Stimulated activated CD8-positive, alpha-beta memory T cell treated with anti-CD3 and anti-CD28 coated beads, Interleukin-12 subunit alpha, Interleukin-12 subunit beta, amount 100 ng/mL, for 24 hours (primary cell): Measurements from ENCODE around the gene FAM156A.
"Not testable (repeated sequence)": the region's sequence is repeated elsewhere in the genome, so short reads cannot be mapped to it uniquely, and the experiment has no call there.

Experiments
- DNase-seq: peaks from one replicate; pipeline ENCODE4 v3.0.0-alpha.2; 2020; ENCODE audit errors: extremely low read depth

FAM156A gene

DNA sequence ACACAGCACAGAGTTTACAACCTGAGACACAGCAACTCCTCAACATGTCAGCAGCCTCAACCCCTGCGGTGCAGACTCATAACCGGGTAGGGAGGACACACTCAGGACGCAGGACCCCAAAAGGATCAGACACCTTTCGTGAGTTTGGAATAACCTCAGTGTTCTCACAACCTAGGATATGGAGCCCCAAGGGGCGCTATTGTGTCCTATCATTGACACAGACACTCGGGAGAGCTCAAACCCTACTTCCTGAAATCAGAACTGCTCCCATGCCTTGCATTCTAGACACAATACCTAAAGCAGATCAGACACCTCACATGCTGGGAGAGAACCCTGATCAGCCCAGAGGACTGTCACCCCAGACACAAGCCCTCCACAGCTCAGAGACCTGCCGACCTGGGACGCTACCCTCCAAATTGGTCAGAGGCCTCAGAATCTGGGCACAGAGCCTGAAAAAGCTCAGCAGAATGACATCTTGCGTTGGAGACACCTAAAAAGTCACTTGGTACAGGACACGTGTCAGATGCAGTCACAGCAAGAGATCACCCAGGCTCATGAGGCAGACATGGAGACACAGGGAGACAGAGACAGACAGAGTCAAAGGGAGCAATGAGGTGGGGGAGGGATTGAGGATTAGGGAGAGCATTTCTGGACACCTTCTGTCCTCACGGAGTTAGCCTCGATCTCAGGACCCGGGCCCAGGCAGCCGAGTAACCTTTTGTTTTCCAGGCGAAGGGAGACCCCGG is 8.8 kb upstream of the FAM156A start:
- DNase-seq = not testable (repeated sequence)

DNA sequence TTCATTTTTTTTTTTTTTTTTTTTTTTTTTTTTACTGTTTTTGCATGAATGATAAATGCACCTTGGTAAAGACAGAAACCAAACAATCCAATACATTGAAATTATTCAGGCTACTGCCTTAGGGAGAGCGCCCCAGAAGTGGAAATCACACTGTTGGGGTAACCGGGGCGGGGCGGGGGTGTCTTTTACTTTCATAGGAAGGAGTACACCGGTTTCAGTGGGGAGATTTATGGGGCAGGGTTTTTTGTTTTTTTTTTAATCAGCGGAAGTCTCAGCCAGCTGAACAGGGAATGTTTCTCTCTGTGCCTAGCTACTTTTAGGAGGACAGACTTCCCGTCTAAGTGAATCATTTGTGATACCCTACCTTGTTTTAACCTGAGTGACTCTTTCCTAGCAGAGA is 643 bp upstream of the FAM156A start:
- not testable (repeated sequence) for DNase-seq

DNA sequence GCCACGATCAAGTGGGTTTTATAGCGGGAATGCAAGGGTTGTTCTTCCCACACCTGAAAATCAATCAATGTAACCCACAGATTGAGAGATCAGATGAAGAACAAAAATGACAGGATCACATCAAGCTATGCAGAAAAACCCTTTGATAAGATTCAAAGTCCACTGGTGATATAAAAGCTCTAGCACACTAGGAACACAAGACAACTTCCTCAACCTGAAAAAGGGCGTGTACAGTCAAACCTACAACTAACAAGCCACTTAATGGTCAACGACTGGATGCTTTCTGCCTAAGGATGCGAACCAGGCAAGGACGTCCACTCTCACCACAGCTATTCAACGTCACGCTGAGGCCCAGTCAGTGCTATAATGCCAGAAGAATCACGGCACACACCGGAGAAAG is 8.4 kb downstream of the FAM156A start:
- not testable (repeated sequence) for DNase-seq

DNA sequence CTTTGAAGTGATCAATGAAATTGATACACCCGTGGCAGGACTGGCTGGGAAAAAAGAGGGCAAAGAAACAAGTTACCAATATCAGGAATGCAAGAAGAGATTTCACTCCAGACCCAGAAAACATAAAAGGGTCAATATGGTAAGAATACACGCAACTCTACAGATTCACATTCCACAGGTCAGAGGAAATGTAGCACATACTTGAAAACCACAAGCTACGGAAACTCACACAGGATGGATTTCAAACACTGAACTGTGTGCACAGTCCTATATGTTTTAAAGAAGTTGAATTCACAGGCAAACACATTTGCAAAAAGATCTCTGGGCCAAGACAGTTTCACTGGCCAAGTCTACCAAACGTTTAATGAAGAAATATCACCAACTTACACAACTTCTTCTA is 9.0 kb downstream of the FAM156A start:
- not testable (repeated sequence) for DNase-seq

GRCh38 chrX:52948265-52948664 is 10.1 kb downstream of the FAM156A start:
- DNase-seq = not testable (repeated sequence)

DNA sequence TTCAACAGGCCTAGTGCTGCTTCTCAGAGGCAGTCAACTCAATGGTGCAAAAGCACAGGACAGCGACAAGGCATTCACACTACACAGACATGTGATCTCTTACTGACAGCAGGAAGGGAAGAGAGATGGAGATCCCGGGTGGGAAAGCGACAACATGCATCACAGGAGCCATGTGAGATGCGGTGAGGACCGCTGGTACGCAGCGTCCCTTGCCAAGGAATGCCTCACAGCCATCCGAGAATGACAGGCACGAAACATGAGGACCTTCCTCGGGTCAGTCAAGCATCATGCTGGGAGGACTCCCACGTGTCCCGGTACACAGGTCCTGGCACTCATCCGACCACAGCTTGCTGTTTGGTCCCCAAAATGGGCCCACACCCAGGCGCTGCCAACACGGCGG is 10.8 kb downstream of the FAM156A start:
- DNase-seq = not testable (repeated sequence)

- DNase-seq = not testable (repeated sequence)
Observed at GRCh38 chrX:52945838-52946494, 12.4 kb downstream of the FAM156A start.

DNA sequence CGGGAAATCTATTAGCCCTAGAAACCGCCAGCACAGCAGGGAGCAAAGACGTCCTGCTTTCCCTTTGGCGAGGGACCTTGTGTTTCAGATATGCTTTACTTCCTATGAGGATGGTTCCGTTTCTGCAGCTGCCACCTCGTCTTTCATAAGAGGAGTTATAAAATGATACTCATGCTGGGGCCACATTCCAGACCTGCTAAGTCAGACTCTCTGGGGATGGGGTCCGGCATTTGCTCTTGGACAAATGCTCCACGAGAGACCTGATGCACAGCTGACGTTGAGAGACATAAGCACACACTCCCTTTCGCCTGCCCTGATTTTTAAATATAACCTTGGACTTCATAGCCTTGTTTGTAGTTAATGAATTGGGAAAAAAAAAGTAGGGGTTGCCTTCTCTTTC is 16.6 kb downstream of the FAM156A start:
- not testable (repeated sequence) for DNase-seq

- not testable (repeated sequence) for DNase-seq
Observed at GRCh38 chrX:52940704-52941103, 17.6 kb downstream of the FAM156A start.

- DNase-seq = not testable (repeated sequence)
Observed at GRCh38 chrX:52935470-52935784, 22.9 kb downstream of the FAM156A start.

GRCh38 chrX:52934704-52935469 is 23.4 kb downstream of the FAM156A start:
- DNase-seq = peak; percentile 70

GRCh38 chrX:52933976-52934703 is 24.2 kb downstream of the FAM156A start:
- no peak for DNase-seq

- DNase-seq = no peak
Observed at GRCh38 chrX:52933213-52933612, 25.1 kb downstream of the FAM156A start.

DNA sequence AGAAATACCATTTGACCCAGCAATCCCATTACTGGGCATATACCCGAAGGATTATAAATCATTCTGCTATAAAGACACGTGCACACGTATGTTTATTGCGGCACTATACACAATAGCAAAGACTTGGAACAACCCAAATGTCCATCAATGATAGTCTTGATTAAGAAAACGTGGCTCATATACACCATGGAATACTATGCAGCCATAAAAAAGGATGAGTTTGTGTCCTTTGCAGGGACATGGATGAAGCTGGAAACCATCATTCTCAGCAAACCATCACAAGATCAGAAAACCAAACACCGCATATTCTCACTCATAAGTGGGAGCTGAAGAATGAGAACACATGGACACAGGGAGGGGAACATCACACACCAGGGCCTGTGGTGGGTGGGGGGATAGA is 28.1 kb downstream of the FAM156A start:
- not testable (repeated sequence) for DNase-seq

- DNase-seq = no peak
Observed at GRCh38 chrX:52923781-52924241, 34.5 kb downstream of the FAM156A start.

GRCh38 chrX:52914704-52915103 is 43.6 kb downstream of the FAM156A start:
- DNase-seq = not testable (repeated sequence)

GRCh38 chrX:52913681-52914080 is 44.6 kb downstream of the FAM156A start:
- not testable (repeated sequence) for DNase-seq

- not testable (repeated sequence) for DNase-seq
Observed at GRCh38 chrX:52909313-52909969, 48.9 kb downstream of the FAM156A start.

DNA sequence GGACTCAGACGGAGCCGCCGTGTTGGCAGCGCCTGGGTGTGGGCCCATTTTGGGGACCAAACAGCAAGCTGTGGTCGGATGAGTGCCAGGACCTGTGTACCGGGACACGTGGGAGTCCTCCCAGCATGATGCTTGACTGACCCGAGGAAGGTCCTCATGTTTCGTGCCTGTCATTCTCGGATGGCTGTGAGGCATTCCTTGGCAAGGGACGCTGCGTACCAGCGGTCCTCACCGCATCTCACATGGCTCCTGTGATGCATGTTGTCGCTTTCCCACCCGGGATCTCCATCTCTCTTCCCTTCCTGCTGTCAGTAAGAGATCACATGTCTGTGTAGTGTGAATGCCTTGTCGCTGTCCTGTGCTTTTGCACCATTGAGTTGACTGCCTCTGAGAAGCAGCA is 50.4 kb downstream of the FAM156A start:
- DNase-seq = not testable (repeated sequence)

DNA sequence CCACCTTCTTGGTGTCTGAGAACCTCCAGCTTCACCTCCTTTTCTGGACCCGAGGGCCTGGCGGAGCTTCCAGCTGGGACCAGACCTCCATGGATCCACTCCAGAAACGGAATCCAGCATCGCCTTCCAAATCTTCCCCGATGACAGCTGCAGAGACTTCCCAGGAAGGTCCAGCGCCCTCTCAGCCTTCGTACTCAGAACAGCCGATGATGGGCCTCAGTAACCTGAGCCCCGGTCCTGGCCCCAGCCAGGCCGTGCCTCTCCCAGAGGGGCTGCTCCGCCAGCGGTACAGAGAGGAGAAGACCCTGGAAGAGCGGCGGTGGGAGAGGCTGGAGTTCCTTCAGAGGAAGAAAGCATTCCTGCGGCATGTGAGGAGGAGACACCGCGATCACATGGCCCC is 51.2 kb downstream of the FAM156A start:
- DNase-seq = not testable (repeated sequence)

- not testable (repeated sequence) for DNase-seq
Observed at GRCh38 chrX:52906072-52906471, 52.2 kb downstream of the FAM156A start.
